Measurements from ENCODE around the gene UBE4B. TPM values are rescaled to one million over a fixed set of nuclear protein-coding genes. Genes with fewer than 3 reads are reported as not detected.

The UBE4B gene
- total and polyA plus RNA-seq, 10 of the 15 experiments (the other 5 are each of a cell fraction or from before 2014, with no cell fraction given): 2.9 to 32.6 (median 20.7) TPM

DNA sequence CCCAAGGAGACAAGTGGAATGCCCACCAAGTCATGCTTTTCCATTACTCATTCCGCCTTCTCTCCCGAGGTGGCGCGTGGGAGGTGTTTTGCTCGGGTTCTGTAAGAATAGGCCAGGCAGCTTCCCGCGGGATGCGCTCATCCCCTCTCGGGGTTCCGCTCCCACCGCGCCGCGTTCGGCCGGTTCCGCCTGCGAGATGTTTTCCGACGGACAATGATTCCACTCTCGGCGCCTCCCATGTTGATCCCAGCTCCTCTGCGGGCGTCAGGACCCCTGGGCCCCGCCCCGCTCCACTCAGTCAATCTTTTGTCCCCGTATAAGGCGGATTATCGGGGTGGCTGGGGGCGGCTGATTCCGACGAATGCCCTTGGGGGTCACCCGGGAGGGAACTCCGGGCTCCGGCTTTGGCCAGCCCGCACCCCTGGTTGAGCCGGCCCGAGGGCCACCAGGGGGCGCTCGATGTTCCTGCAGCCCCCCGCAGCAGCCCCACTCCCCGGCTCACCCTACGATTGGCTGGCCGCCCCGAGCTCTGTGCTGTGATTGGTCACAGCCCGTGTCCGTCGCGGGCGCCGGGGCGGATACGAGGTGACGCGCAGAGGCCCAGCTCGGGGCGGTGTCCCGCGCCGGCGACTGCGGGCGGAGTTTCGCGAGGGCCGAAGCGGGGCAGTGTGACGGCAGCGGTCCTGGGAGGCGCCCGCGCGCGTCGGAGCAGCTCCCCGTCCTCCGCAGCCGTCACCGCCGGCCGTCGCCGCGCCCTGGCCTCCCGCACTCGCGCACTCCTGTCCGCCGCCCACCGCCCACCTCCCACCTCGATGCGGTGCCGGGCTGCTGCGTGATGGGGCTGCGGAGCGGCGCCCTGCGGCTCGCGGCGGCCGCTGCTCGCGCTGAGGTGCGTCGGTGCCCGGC lies 177.4 kb downstream of the UBE4B start, which contains the start of gene KIF1B (continued):
- no peak for TF ChIP-seq RBBP5 (conservative IDR thresholded peaks at IDR 0.05)
- TF ChIP-seq POLR2AphosphoS5 (IDR thresholded peaks at IDR 0.05; ENCODE audit: low read length): peak; percentile 63; the same call in 1 of the 2 replicates
- TF ChIP-seq, protein P1, sequence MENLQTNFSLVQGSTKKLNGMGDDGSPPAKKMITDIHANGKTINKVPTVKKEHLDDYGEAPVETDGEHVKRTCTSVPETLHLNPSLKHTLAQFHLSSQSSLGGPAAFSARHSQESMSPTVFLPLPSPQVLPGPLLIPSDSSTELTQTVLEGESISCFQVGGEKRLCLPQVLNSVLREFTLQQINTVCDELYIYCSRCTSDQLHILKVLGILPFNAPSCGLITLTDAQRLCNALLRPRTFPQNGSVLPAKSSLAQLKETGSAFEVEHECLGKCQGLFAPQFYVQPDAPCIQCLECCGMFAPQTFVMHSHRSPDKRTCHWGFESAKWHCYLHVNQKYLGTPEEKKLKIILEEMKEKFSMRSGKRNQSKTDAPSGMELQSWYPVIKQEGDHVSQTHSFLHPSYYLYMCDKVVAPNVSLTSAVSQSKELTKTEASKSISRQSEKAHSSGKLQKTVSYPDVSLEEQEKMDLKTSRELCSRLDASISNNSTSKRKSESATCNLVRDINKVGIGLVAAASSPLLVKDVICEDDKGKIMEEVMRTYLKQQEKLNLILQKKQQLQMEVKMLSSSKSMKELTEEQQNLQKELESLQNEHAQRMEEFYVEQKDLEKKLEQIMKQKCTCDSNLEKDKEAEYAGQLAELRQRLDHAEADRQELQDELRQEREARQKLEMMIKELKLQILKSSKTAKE (IDR thresholded peaks at IDR 0.05; ENCODE audit: low read depth, poor library complexity, severe bottlenecking): no peak
- no peak; the same call in 1 of the 2 replicates for TF ChIP-seq ASH2L (IDR thresholded peaks at IDR 0.05; ENCODE audit: borderline replicate concordance, low read depth)
- no peak for TF ChIP-seq TCF3 (IDR thresholded peaks at IDR 0.05; ENCODE audit: borderline replicate concordance, insufficient read depth, low read depth, low read length)
- TF ChIP-seq, protein P2, sequence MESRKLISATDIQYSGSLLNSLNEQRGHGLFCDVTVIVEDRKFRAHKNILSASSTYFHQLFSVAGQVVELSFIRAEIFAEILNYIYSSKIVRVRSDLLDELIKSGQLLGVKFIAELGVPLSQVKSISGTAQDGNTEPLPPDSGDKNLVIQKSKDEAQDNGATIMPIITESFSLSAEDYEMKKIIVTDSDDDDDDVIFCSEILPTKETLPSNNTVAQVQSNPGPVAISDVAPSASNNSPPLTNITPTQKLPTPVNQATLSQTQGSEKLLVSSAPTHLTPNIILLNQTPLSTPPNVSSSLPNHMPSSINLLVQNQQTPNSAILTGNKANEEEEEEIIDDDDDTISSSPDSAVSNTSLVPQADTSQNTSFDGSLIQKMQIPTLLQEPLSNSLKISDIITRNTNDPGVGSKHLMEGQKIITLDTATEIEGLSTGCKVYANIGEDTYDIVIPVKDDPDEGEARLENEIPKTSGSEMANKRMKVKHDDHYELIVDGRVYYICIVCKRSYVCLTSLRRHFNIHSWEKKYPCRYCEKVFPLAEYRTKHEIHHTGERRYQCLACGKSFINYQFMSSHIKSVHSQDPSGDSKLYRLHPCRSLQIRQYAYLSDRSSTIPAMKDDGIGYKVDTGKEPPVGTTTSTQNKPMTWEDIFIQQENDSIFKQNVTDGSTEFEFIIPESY (IDR thresholded peaks at IDR 0.05): peak; percentile 14; the same call in 1 of the 2 replicates
- TF ChIP-seq, protein P3, sequence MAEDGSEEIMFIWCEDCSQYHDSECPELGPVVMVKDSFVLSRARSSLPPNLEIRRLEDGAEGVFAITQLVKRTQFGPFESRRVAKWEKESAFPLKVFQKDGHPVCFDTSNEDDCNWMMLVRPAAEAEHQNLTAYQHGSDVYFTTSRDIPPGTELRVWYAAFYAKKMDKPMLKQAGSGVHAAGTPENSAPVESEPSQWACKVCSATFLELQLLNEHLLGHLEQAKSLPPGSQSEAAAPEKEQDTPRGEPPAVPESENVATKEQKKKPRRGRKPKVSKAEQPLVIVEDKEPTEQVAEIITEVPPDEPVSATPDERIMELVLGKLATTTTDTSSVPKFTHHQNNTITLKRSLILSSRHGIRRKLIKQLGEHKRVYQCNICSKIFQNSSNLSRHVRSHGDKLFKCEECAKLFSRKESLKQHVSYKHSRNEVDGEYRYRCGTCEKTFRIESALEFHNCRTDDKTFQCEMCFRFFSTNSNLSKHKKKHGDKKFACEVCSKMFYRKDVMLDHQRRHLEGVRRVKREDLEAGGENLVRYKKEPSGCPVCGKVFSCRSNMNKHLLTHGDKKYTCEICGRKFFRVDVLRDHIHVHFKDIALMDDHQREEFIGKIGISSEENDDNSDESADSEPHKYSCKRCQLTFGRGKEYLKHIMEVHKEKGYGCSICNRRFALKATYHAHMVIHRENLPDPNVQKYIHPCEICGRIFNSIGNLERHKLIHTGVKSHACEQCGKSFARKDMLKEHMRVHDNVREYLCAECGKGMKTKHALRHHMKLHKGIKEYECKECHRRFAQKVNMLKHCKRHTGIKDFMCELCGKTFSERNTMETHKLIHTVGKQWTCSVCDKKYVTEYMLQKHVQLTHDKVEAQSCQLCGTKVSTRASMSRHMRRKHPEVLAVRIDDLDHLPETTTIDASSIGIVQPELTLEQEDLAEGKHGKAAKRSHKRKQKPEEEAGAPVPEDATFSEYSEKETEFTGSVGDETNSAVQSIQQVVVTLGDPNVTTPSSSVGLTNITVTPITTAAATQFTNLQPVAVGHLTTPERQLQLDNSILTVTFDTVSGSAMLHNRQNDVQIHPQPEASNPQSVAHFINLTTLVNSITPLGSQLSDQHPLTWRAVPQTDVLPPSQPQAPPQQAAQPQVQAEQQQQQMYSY (CRISPR knock-in tag; IDR thresholded peaks at IDR 0.05): no peak
- TF ChIP-seq MYB (IDR thresholded peaks at IDR 0.05; ENCODE audit: borderline replicate concordance, low read depth, low read length): no peak
- TF ChIP-seq, protein P4, sequence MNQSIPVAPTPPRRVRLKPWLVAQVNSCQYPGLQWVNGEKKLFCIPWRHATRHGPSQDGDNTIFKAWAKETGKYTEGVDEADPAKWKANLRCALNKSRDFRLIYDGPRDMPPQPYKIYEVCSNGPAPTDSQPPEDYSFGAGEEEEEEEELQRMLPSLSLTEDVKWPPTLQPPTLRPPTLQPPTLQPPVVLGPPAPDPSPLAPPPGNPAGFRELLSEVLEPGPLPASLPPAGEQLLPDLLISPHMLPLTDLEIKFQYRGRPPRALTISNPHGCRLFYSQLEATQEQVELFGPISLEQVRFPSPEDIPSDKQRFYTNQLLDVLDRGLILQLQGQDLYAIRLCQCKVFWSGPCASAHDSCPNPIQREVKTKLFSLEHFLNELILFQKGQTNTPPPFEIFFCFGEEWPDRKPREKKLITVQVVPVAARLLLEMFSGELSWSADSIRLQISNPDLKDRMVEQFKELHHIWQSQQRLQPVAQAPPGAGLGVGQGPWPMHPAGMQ (IDR thresholded peaks at IDR 0.05; ENCODE audit: borderline replicate concordance): no peak
- TF ChIP-seq IRF4 (IDR thresholded peaks at IDR 0.05; ENCODE audit: low read depth, low read length): no peak
- TF ChIP-seq HDGF (IDR thresholded peaks at IDR 0.05): no peak
- no peak for TF ChIP-seq STAT3 (IDR thresholded peaks at IDR 0.05; ENCODE audit: low read depth, low read length)
- TF ChIP-seq CREM (IDR thresholded peaks at IDR 0.05; ENCODE audit: low read depth): peak; percentile 84
- peak; percentile 76; the same call in 1 of the 2 replicates for TF ChIP-seq NBN (IDR thresholded peaks at IDR 0.05)
- peak; percentile 89 for TF ChIP-seq IKZF1 (conservative IDR thresholded peaks at IDR 0.05)
- TF ChIP-seq, protein P5, sequence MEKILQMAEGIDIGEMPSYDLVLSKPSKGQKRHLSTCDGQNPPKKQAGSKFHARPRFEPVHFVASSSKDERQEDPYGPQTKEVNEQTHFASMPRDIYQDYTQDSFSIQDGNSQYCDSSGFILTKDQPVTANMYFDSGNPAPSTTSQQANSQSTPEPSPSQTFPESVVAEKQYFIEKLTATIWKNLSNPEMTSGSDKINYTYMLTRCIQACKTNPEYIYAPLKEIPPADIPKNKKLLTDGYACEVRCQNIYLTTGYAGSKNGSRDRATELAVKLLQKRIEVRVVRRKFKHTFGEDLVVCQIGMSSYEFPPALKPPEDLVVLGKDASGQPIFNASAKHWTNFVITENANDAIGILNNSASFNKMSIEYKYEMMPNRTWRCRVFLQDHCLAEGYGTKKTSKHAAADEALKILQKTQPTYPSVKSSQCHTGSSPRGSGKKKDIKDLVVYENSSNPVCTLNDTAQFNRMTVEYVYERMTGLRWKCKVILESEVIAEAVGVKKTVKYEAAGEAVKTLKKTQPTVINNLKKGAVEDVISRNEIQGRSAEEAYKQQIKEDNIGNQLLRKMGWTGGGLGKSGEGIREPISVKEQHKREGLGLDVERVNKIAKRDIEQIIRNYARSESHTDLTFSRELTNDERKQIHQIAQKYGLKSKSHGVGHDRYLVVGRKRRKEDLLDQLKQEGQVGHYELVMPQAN (conservative IDR thresholded peaks at IDR 0.05): peak; percentile 77
- TF ChIP-seq MYC (IDR thresholded peaks at IDR 0.05; ENCODE audit: insufficient read depth, insufficient read length, insufficient replicate concordance, low read length, severe bottlenecking): peak; percentile 40
